ENCODE measurements around the gene CPD.
"Not testable (repeated sequence)": the region's sequence is repeated elsewhere in the genome, so short reads cannot be mapped to it uniquely, and the experiment has no call there.

CPD gene

GRCh38 chr17:30436729-30437128 lies 58.0 kb downstream of the CPD start:
- no peak for DNase-seq

- DNase-seq: no peak
Observed at GRCh38 chr17:30443721-30444120, 65.0 kb downstream of the CPD start.

- DNase-seq: not testable (repeated sequence)
Observed at GRCh38 chr17:30446640-30447039, 67.9 kb downstream of the CPD start.

GRCh38 chr17:30449480-30449879 lies 70.8 kb downstream of the CPD start:
- no peak for DNase-seq

- DNase-seq: no peak
Observed at GRCh38 chr17:30450125-30451027, 71.6 kb downstream of the CPD start.

GRCh38 chr17:30454635-30455034 lies 75.9 kb downstream of the CPD start:
- DNase-seq: no peak

- no peak for DNase-seq
Observed at GRCh38 chr17:30458371-30458770, 79.6 kb downstream of the CPD start.

GRCh38 chr17:30458797-30459413 lies 80.2 kb downstream of the CPD start:
- DNase-seq: not testable (repeated sequence)

- DNase-seq: no peak
Observed at GRCh38 chr17:30468465-30468864, 89.7 kb downstream of the CPD start.

GRCh38 chr17:30472238-30472890 lies 93.6 kb downstream of the CPD start:
- DNase-seq: peak; percentile 20

GRCh38 chr17:30475206-30475605 lies 96.5 kb downstream of the CPD start:
- no peak for DNase-seq

GRCh38 chr17:30476726-30477082 lies 98.0 kb downstream of the CPD start:
- DNase-seq: no peak

- peak; percentile 97 for DNase-seq
Observed at GRCh38 chr17:30477083-30477773, 98.5 kb downstream of the CPD start, which contains the start of gene GOSR1. TSS of gene GOSR1 (plus strand) at chr17:30477408. CDS start at chr17:30477434, 26 bp downstream.

GRCh38 chr17:30477774-30478115 lies 99.0 kb downstream of the CPD start:
- DNase-seq: no peak

GRCh38 chr17:30482555-30482954 lies 103.8 kb downstream of the CPD start:
- DNase-seq: no peak

GRCh38 chr17:30483159-30483558 lies 104.4 kb downstream of the CPD start:
- no peak for DNase-seq

- no peak for DNase-seq
Observed at GRCh38 chr17:30493780-30494179, 115.1 kb downstream of the CPD start.

- no peak for DNase-seq
Observed at GRCh38 chr17:30495586-30495985, 116.9 kb downstream of the CPD start.

- DNase-seq: no peak
Observed at GRCh38 chr17:30503558-30503957, 124.8 kb downstream of the CPD start.

- DNase-seq: no peak
Observed at GRCh38 chr17:30505868-30506417, 127.2 kb downstream of the CPD start.

- DNase-seq: no peak
Observed at GRCh38 chr17:30506481-30506880, 127.8 kb downstream of the CPD start.

GRCh38 chr17:30513346-30513745 lies 134.6 kb downstream of the CPD start:
- DNase-seq: no peak

All from NCI-H1436 (cell line).